Measurements from ENCODE around the gene CSF2. TPM values are rescaled to one million over a fixed set of nuclear protein-coding genes. Genes with fewer than 3 reads are reported as not detected.

Gene CSF2
- total RNA-seq, 2 experiments from 2014 or later: 0.30 TPM; not detected in 1

DNA sequence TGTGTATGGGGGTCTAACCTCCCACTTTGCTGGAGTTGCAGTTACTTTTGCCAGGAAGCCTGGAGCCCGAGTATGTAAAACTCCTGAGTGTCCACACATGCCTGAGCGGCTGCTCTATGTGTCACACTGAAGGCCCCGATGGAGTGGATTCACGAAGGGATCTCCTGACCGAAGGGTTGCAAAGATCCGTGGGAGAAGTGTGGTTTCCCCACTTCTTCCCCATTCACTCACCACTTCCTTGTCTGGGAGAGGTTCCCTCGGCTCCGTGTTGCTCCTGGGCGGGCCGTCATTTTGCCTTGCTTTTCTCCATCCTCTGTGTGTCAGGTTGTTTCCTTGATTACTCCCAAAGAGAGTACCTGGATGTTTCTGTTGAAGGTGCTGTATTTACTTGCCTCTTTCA is 29.4 kb upstream of the CSF2 start:
- no peak overlapping the region for H3K27ac Mint-ChIP-seq
- peaks cover 1% of the 10 kb centered on the region for H3K9me3 Mint-ChIP-seq
- no peaks in the 10 kb centered on the region for H3K4me1 Mint-ChIP-seq (ENCODE audit: low read depth)
- no peak for DNase-seq
- H3K4me3 Mint-ChIP-seq: no peak overlapping the region
- CTCF ChIA-PET: interaction anchor here (0.7 kb wide), 1 partner anchor 189 kb away, joined by 3 read pairs; no protein-coding TSS in a partner anchor
- intact Hi-C loops (cut with micrococcal nuclease): no loop called here
- no peaks in the 10 kb centered on the region for H3K36me3 Mint-ChIP-seq (ENCODE audit: low read depth)
- no peaks in the 10 kb centered on the region for H3K27me3 Mint-ChIP-seq (ENCODE audit: low read depth)

- intact Hi-C loops (cut with micrococcal nuclease): no loop called here
- no peak for DNase-seq
- Mint-ChIP-seq H3K4me3 (no peak overlapping the region), H3K36me3 (ENCODE audit: low read depth) (no peaks in the 10 kb centered on the region), H3K4me1 (ENCODE audit: low read depth) (no peaks in the 10 kb centered on the region), H3K27ac (no peak overlapping the region), H3K27me3 (ENCODE audit: low read depth) (no peaks in the 10 kb centered on the region), H3K9me3 (peaks cover 1% of the 10 kb centered on the region)
- CTCF ChIA-PET: no interaction called here
Measured at GRCh38 chr5:132046880-132047299, 26.7 kb upstream of the CSF2 start.

DNA sequence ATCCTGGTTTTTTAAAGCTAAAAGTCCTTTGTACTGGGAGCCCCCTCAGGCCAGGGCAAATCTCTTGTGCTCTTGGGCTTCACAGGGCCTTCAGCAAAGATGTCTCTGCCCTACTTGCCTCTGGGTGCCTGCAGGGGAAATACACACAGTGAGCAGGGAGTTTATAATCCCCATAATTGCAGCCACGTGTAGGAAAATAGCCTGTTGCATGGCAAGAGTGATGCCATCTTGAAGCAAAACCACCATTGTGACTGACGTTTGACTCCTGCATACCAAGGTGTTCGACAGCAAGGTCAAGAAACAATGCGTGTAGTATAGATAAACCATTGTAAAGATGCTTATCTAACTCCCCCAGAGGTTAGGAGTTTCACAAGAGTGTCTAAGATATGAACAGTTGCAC is 24.5 kb upstream of the CSF2 start:
- Mint-ChIP-seq H3K4me1 (ENCODE audit: low read depth) (no peaks in the 10 kb centered on the region), H3K9me3 (no peaks in the 10 kb centered on the region), H3K4me3 (no peak overlapping the region), H3K27me3 (ENCODE audit: low read depth) (no peaks in the 10 kb centered on the region), H3K27ac (no peak overlapping the region), H3K36me3 (ENCODE audit: low read depth) (no peaks in the 10 kb centered on the region)
- DNase-seq: no peak
- intact Hi-C loops (cut with micrococcal nuclease): no loop called here
- CTCF ChIA-PET: no interaction called here

DNA sequence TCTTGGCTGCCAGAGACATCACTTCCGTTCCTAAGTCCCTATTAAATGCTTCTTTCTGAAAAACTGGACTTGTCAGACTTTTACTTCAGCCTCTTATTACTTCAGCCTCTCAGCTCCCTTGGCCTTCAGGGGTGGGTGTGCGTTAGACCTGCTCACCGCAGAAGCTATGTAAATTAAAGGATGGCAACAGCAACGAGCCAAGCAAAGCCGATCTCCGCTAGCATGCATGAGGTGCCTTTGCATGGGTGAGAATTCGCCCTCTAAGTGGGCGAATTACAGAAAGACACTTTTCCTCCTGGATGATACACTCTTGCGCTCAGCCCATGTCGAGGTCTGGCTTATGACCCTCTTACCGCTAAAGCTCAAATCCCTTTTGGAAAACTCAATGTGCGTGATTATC is 24.0 kb upstream of the CSF2 start:
- H3K27me3 Mint-ChIP-seq (ENCODE audit: low read depth): no peaks in the 10 kb centered on the region
- intact Hi-C loops (cut with micrococcal nuclease): no loop called here
- no peaks in the 10 kb centered on the region for H3K9me3 Mint-ChIP-seq
- H3K4me1 Mint-ChIP-seq (ENCODE audit: low read depth): no peaks in the 10 kb centered on the region
- H3K4me3 Mint-ChIP-seq: no peak overlapping the region
- CTCF ChIA-PET: interaction anchor here (1.8 kb wide), 1 partner anchor 13 kb away, joined by 9 read pairs; no protein-coding TSS in a partner anchor
- no peaks in the 10 kb centered on the region for H3K36me3 Mint-ChIP-seq (ENCODE audit: low read depth)
- no peak overlapping the region for H3K27ac Mint-ChIP-seq
- DNase-seq: no peak

DNA sequence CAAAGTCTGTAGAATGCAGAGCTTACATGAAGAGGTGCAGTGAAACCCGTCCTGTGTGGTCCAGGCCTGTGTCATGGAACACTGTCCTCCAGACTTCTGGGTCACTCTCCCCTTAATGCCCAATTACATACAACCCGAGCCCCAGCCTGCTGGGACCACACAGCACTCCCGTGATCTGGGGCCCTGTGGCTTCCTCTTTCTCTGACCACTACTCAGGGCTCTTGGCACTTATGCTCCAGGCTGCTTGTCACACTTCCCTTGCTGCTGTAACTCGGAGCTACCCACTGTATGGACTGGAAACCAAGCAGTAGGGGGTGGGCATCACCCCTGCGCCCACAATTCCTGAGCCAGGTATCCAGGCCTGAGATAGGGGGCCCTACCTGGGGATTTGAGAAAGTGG is 23.5 kb upstream of the CSF2 start:
- no peaks in the 10 kb centered on the region for H3K4me1 Mint-ChIP-seq (ENCODE audit: low read depth)
- H3K27ac Mint-ChIP-seq: no peak overlapping the region
- CTCF ChIA-PET: interaction anchor here (0.6 to 1.8 kb wide), 2 partner anchors 13 to 1221 kb away, joined by 4 to 9 read pairs; no protein-coding TSS in a partner anchor
- H3K9me3 Mint-ChIP-seq: no peaks in the 10 kb centered on the region
- intact Hi-C loops (cut with micrococcal nuclease): no loop called here
- DNase-seq: no peak
- H3K4me3 Mint-ChIP-seq: no peak overlapping the region
- no peaks in the 10 kb centered on the region for H3K36me3 Mint-ChIP-seq (ENCODE audit: low read depth)
- no peaks in the 10 kb centered on the region for H3K27me3 Mint-ChIP-seq (ENCODE audit: low read depth)

DNA sequence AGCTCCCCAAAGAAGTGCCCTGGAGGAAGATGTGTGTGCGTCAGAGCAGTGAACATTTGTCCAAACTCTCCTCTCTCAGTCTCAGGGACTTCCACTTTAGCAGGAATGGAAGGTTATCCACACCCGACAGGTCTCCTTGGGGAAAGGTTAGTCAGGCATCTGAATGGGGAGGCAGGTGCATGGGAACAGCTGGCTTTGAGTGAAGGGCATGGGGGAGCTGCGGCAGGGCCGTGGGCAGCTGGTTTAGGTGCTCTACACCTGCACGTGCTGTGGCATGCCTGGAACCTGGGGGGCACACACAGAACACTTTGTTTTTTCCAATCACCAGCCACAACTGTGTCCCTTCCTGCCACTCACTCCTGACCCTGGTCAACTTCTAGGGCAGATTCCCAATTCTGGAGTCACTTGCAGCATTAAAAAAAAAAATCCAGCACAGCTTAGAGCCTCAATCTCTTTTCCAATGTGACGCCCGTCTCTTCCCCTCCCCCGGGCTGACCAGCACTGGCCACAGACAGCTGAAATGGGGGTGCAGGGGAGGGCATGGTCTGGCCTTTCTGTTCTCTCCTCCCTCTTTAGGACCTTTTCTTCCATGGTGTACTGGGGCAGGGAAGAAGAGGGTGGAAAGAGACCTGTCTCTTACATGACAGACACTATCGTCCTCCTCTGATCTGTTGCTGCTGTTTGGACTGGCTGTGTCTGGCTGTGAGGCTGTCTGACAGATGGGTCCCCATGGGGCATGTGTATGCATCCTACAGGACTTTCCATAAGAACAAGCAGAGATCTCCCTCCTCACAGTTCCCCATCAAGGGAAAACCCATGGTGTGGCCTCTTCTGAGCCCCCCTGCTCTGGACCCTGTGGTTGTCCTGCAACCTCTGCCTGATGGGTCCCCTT is 22.7 kb upstream of the CSF2 start:
- H3K4me3 Mint-ChIP-seq: no peak overlapping the region
- no peaks in the 10 kb centered on the region for H3K9me3 Mint-ChIP-seq
- DNase-seq: no peak
- no peaks in the 10 kb centered on the region for H3K4me1 Mint-ChIP-seq (ENCODE audit: low read depth)
- H3K36me3 Mint-ChIP-seq (ENCODE audit: low read depth): no peaks in the 10 kb centered on the region
- intact Hi-C loops (cut with micrococcal nuclease): no loop called here
- H3K27me3 Mint-ChIP-seq (ENCODE audit: low read depth): no peaks in the 10 kb centered on the region
- CTCF ChIA-PET: interaction anchor here (0.6 to 1.8 kb wide), 3 partner anchors 12 to 1222 kb away, joined by 3 to 9 read pairs (median 4); no protein-coding TSS in a partner anchor
- H3K27ac Mint-ChIP-seq: no peak overlapping the region

GRCh38 chr5:132052520-132052919 is 21.1 kb upstream of the CSF2 start:
- CTCF ChIA-PET: interaction anchor here (0.6 to 1.7 kb wide), 3 partner anchors 11 to 839 kb away, joined by 4 to 6 read pairs (median 5); no protein-coding TSS in a partner anchor
- H3K27me3 Mint-ChIP-seq (ENCODE audit: low read depth): no peaks in the 10 kb centered on the region
- no peaks in the 10 kb centered on the region for H3K9me3 Mint-ChIP-seq
- no peak for DNase-seq
- peaks cover 7% of the 10 kb centered on the region for H3K4me1 Mint-ChIP-seq (ENCODE audit: low read depth)
- no peak overlapping the region for H3K27ac Mint-ChIP-seq
- no peak overlapping the region for H3K4me3 Mint-ChIP-seq
- H3K36me3 Mint-ChIP-seq (ENCODE audit: low read depth): no peaks in the 10 kb centered on the region
- intact Hi-C loops (cut with micrococcal nuclease): no loop called here

DNA sequence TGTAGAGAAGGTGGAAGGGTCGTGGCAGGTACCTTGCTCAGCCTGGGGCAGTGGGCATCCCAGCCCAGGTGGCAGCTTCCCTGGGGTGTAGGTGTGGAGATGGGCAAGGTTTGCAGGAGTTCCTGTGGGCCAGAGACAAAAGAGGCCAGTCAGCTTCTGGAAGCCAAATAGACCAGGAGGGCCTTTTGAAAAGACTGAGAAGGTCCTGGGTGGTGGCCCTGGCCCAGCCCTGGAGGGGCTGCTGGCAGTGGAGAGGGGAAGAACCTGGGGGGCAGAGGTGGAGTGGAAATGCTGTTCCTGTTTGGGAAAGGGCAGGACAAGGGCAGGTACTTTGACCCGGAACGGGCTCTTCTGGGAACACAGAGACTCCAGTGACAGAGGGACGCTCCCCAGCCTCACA is 20.1 kb upstream of the CSF2 start:
- no peaks in the 10 kb centered on the region for H3K36me3 Mint-ChIP-seq (ENCODE audit: low read depth)
- H3K27me3 Mint-ChIP-seq (ENCODE audit: low read depth): no peaks in the 10 kb centered on the region
- intact Hi-C loops (cut with micrococcal nuclease): no loop called here
- H3K27ac Mint-ChIP-seq: no peak overlapping the region
- CTCF ChIA-PET: interaction anchor here (1.7 kb wide), 2 partner anchors 10 to 46 kb away, joined by 5 to 6 read pairs; no protein-coding TSS in a partner anchor
- no peaks in the 10 kb centered on the region for H3K9me3 Mint-ChIP-seq
- H3K4me1 Mint-ChIP-seq (ENCODE audit: low read depth): peaks cover 7% of the 10 kb centered on the region
- no peak for DNase-seq
- no peak overlapping the region for H3K4me3 Mint-ChIP-seq

- Mint-ChIP-seq H3K4me3 (no peak overlapping the region), H3K27me3 (ENCODE audit: low read depth) (no peaks in the 10 kb centered on the region), H3K27ac (no peak overlapping the region), H3K9me3 (no peaks in the 10 kb centered on the region), H3K4me1 (ENCODE audit: low read depth) (peaks cover 7% of the 10 kb centered on the region), H3K36me3 (ENCODE audit: low read depth) (no peaks in the 10 kb centered on the region)
- CTCF ChIA-PET: interaction anchor here (1.4 to 1.7 kb wide), 3 partner anchors 9 to 46 kb away, joined by 5 to 6 read pairs (median 5); no protein-coding TSS in a partner anchor
- no peak for DNase-seq
- intact Hi-C loops (cut with micrococcal nuclease): no loop called here
Measured at GRCh38 chr5:132054031-132054696, 19.4 kb upstream of the CSF2 start.

DNA sequence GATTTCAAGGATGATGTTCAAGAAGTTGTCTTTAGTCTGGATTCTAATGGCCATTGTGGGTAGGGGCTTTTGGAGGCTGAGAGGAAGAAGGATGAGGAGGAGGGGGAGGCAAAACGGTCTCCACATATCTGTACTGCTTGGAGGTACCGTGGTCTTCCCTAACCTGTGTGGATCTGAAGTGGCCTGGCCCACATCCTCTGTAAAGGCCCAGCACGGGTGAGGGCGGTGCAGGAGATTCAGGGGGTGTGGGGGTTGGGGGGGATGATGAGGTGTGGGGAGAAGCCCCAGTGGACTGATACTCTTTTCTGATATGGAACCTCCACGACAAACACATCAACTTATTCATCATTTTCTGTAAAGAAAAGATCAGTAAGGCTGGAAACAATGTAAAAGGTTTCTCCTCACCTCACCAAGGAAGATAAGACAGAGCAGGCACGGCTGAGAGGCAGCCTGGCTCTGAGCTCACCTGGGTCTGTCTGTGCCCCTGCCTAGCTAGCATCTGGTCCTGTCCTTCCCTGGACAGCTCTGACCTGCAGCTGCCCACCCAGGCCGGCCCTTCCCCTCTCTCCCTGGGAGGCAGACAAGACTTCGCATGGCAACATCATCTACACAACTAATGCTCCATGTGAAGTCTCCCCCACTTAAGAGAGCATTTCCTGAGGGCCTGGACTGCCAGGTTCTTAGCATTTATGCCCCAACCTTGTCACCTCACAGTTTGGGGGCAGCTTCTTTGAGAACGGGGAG is 18.7 kb upstream of the CSF2 start:
- peaks cover 7% of the 10 kb centered on the region for H3K4me1 Mint-ChIP-seq (ENCODE audit: low read depth)
- intact Hi-C loops (cut with micrococcal nuclease): no loop called here

DNA sequence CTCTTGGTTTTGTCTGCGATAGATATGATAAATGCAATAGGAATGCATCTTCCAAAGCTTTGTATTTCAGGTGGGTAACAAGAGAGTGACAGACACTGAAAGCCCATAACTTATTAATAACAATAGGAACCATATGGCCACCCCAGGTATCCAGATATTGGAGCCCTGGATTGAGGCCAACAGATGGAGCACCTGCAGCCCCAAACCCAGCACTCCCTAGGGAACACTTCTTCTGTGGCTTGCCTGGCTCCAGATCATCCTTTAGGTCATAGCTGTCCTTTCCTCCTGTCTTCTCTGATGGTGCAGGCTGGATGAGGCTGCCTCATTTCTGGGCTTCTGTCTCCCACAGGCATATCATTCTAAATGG is 18.2 kb upstream of the CSF2 start:
- DNase-seq: no peak
- Mint-ChIP-seq H3K27ac (no peak overlapping the region), H3K27me3 (ENCODE audit: low read depth) (no peaks in the 10 kb centered on the region), H3K4me1 (ENCODE audit: low read depth) (peaks cover 7% of the 10 kb centered on the region), H3K36me3 (ENCODE audit: low read depth) (no peaks in the 10 kb centered on the region), H3K4me3 (no peak overlapping the region), H3K9me3 (no peaks in the 10 kb centered on the region)
- CTCF ChIA-PET: interaction anchor here (1.4 kb wide), 1 partner anchor 9 kb away, joined by 5 read pairs; no protein-coding TSS in a partner anchor
- intact Hi-C loops (cut with micrococcal nuclease): no loop called here

More for the DNA sequence above, 18.7 kb upstream of the CSF2 start:
- no peak for DNase-seq
- H3K9me3 Mint-ChIP-seq: no peaks in the 10 kb centered on the region
- H3K27ac Mint-ChIP-seq: no peak overlapping the region
- H3K36me3 Mint-ChIP-seq (ENCODE audit: low read depth): no peaks in the 10 kb centered on the region
- no peaks in the 10 kb centered on the region for H3K27me3 Mint-ChIP-seq (ENCODE audit: low read depth)
- CTCF ChIA-PET: interaction anchor here (1.4 kb wide), 1 partner anchor 10 kb away, joined by 5 read pairs; no protein-coding TSS in a partner anchor
- H3K4me3 Mint-ChIP-seq: no peak overlapping the region
